HG02970 (cell line): ENCODE data around the gene RPL15.
"Not testable (repeated sequence)": the region's sequence is repeated elsewhere in the genome, so short reads cannot be mapped to it uniquely, and the experiment has no call there.

Experiments used
- ATAC-seq: cut with Tn5 transposase; IDR thresholded peaks from one replicate; pipeline ENCODE4 v1.9.1; 2021; ENCODE audit warnings: mild to moderate bottlenecking, moderate library complexity, moderate number of reproducible peaks; ENCODE audit not compliant: unreplicated experiment, low FRiP score

Gene RPL15

GRCh38 chr3:23916886-23917678 lies at the start of gene RPL15, which contains the start of gene NKIRAS1:
RPL15 (plus strand) TSS chr3:23917132; CDS start chr3:23917860, 728 bp downstream.
NKIRAS1 (minus strand) TSS chr3:23916990; CDS start chr3:23910904, 6,086 bp downstream.
- peak; percentile 96 for ATAC-seq

- ATAC-seq = no peak
These were observed 49.5 kb upstream of the RPL15 start for GRCh38 chr3:23867400-23867799.

- ATAC-seq = no peak
These were observed 49.1 kb upstream of the RPL15 start for GRCh38 chr3:23867838-23868237.

- no peak for ATAC-seq
These were observed 46.8 kb upstream of the RPL15 start for GRCh38 chr3:23869977-23870662.

- ATAC-seq = not testable (repeated sequence)
These were observed 46.3 kb upstream of the RPL15 start for GRCh38 chr3:23870663-23871043.

- ATAC-seq = not testable (repeated sequence)
These were observed 45.6 kb upstream of the RPL15 start for GRCh38 chr3:23871361-23871760.

- no peak for ATAC-seq
These were observed 44.6 kb upstream of the RPL15 start for GRCh38 chr3:23872330-23872729.

- no peak for ATAC-seq
These were observed 43.0 kb upstream of the RPL15 start for GRCh38 chr3:23873941-23874340.

- no peak for ATAC-seq
These were observed 42.4 kb upstream of the RPL15 start for GRCh38 chr3:23874359-23875112.

- ATAC-seq = no peak
These were observed 41.7 kb upstream of the RPL15 start for GRCh38 chr3:23875113-23875725.

GRCh38 chr3:23876923-23877322 lies 40.0 kb upstream of the RPL15 start:
- ATAC-seq = no peak

- ATAC-seq = no peak
These were observed 39.5 kb upstream of the RPL15 start for GRCh38 chr3:23877329-23877980.

GRCh38 chr3:23879485-23879884 lies 37.4 kb upstream of the RPL15 start:
- ATAC-seq = no peak

- no peak for ATAC-seq
These were observed 36.1 kb upstream of the RPL15 start for GRCh38 chr3:23880703-23881339.

GRCh38 chr3:23881993-23882392 lies 34.9 kb upstream of the RPL15 start:
- ATAC-seq = not testable (repeated sequence)

GRCh38 chr3:23882487-23882918 lies 34.4 kb upstream of the RPL15 start:
- no peak for ATAC-seq

- ATAC-seq = no peak
These were observed 32.5 kb upstream of the RPL15 start for GRCh38 chr3:23884481-23884880.

- no peak for ATAC-seq
These were observed 31.7 kb upstream of the RPL15 start for GRCh38 chr3:23885210-23885609.

- ATAC-seq = no peak
These were observed 30.6 kb upstream of the RPL15 start for GRCh38 chr3:23886311-23886710.
